PFSK-1 (cell line): Measurements from ENCODE around the gene FAM111B.

ENCODE experiments used
- FOXP2 ChIP-seq: optimal IDR thresholded peaks from 2 replicates; pipeline ENCODE3; 2011; ENCODE audit warnings: borderline replicate concordance, control low read depth, inconsistent platforms; ENCODE audit not compliant: insufficient read depth; ENCODE audit errors: extremely low read length, extremely low read depth
- POLR2AphosphoS5 ChIP-seq: IDR thresholded peaks from 2 replicates; pipeline ENCODE4 v1.6.1; 2012; ENCODE audit warnings: low read depth, mild to moderate bottlenecking, control low read depth, low read length, moderate library complexity
- REST ChIP-seq, 2 experiments: IDR thresholded peaks; 2 replicates each; pipeline versions ENCODE4 v1.6.1 to v1.8.0; 2011 to 2012; ENCODE audit warnings: low read depth in 2 of 2, low read length in 2 of 2, control low read depth in 1 of 2, inconsistent platforms in 1 of 2, mild to moderate bottlenecking in 1 of 2, moderate library complexity in 1 of 2; ENCODE audit not compliant: insufficient read depth in 1 of 2
- SIN3A ChIP-seq: IDR thresholded peaks from 2 replicates; pipeline ENCODE4 v1.6.1; 2012; ENCODE audit warnings: mild to moderate bottlenecking, low read length, moderate library complexity, borderline replicate concordance; ENCODE audit not compliant: insufficient read depth
- TAF1 ChIP-seq: IDR thresholded peaks from 2 replicates; pipeline ENCODE4 v1.6.1; 2012; ENCODE audit warnings: low read length, control low read depth, borderline replicate concordance; ENCODE audit not compliant: insufficient read depth

FAM111B gene

GRCh38 chr11:59119826-59120225 lies 12.8 kb downstream of the FAM111B start:
- no peak for TF ChIP-seq REST (IDR thresholded peaks at IDR 0.05; ENCODE audit: insufficient read depth in 1 of 2, low read depth in 2 of 2, low read length in 2 of 2)
- TF ChIP-seq POLR2AphosphoS5, result no peak
- no peak for TF ChIP-seq TAF1
- TF ChIP-seq SIN3A, result no peak
- TF ChIP-seq FOXP2, result no peak

GRCh38 chr11:59135648-59136461 lies 28.8 kb downstream of the FAM111B start:
- TF ChIP-seq FOXP2 (no peak), REST (IDR thresholded peaks at IDR 0.05; ENCODE audit: insufficient read depth in 1 of 2, low read depth in 2 of 2, low read length in 2 of 2) (no peak), TAF1 (no peak), POLR2AphosphoS5 (no peak), SIN3A (no peak)

- TF ChIP-seq FOXP2 (no peak), TAF1 (no peak), POLR2AphosphoS5 (no peak), REST (IDR thresholded peaks at IDR 0.05; ENCODE audit: insufficient read depth in 1 of 2, low read depth in 2 of 2, low read length in 2 of 2) (no peak), SIN3A (no peak)
Measured at GRCh38 chr11:59137190-59137589, 30.2 kb downstream of the FAM111B start.

- TF ChIP-seq REST (IDR thresholded peaks at IDR 0.05; ENCODE audit: insufficient read depth in 1 of 2, low read depth in 2 of 2, low read length in 2 of 2), result no peak
Measured at GRCh38 chr11:59138643-59139042, 31.6 kb downstream of the FAM111B start.

GRCh38 chr11:59141191-59141590 lies 34.2 kb downstream of the FAM111B start:
- TF ChIP-seq TAF1, result no peak
- no peak for TF ChIP-seq FOXP2
- TF ChIP-seq POLR2AphosphoS5, result no peak
- TF ChIP-seq SIN3A, result no peak
- TF ChIP-seq REST (IDR thresholded peaks at IDR 0.05; ENCODE audit: insufficient read depth in 1 of 2, low read depth in 2 of 2, low read length in 2 of 2), result no peak
